Stimulated activated CD4-positive, alpha-beta T cell treated with anti-CD3 and anti-CD28 coated beads, Interleukin-2, amount 100 ng/mL, for 4 hours (primary cell): ENCODE data around the gene GSTM3.

Experiments
- DNase-seq: peaks from one replicate; pipeline ENCODE4 v3.0.0-alpha.2; 2020; ENCODE audit warnings: low read depth

GSTM3 gene

DNA sequence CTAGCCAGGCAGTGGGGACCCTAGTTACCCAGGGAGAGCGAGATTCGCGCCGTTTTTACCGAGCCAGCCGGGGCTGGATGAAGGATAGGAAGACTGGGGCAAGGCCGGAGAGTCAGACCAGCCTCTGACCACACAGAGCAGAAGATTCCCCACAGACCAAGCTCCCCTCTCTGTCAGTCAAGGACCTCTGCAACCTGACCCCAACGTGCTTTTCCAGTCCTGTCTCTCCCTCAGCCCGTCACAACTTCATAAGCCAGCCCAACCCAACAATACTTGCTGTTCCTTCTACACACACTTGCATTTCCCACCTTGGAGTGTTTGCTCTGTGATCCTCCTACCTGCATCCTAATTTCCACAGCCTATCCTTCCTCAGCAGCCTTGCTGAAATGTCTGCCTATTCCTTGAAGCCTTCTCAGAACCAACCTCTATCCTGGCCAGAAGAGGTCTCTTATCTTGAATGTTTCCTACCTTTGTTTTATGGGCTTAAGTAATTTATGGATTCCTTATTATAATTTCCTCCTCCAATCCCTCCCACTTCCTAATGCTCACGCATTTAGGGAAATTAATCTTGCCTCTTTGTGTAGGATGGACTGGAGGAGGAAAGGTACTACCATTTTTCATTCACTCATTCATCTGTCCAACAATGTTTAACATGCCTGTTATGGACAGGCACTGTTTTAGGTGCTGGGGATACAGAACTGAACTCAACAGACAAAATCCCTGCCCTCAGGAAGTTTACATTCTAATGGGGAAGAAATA is at the start of gene GSTM3:
TSS of gene GSTM3 (minus strand) at position 424 of the 759 bp plus-strand sequence. CDS start 751 bp downstream, outside the sequence.
- no peak for DNase-seq

DNA sequence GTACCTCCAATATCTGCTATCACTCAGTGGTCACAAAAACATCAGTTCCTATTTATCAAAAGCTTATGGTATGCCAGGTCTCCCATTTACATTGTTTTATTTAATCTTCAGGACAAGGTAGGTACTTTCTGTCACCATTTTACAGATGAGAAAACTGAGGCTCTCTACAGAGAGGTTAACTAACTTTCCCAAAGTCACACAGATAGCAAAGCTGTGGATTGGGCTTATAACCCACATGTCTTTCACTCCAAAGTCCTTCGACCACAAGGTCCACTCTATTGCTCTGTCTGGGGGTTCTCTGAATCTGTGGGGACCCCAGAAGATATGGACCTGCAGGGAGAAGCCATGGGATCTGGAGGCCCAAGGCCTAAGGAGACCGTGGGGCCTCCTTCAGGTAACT is 49.5 kb upstream of the GSTM3 start:
- no peak for DNase-seq

DNA sequence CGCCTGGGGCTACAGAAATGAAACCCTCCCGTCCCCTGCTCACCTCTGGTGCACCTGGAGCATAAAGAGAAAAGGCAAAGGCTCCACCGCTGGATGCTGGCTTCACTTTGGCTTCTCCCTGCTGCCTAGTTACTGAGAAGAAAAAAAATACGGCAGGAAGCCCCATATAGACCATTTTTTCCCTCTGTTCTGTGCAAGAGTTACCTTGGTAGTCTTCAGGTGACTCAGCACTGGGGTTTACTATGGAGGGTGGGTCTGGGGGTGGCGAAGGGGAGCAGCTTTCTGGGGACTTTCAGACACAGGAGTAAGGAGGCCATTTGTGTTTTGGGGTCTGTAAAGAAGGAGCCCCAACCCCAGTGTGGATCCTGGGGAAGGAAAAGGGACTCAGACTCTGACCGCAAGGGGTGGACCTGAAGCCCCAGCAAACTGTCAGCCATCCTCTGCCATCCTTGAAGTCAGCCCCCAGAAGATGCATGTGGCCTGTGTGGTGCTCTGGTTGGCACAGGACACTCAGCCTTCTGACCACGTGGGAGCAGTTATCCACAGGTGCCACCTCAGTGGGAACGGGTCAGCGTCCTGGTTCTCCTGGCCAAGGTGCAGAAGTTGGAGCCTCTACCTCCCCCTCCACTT is 48.8 kb upstream of the GSTM3 start:
- DNase-seq: no peak

DNA sequence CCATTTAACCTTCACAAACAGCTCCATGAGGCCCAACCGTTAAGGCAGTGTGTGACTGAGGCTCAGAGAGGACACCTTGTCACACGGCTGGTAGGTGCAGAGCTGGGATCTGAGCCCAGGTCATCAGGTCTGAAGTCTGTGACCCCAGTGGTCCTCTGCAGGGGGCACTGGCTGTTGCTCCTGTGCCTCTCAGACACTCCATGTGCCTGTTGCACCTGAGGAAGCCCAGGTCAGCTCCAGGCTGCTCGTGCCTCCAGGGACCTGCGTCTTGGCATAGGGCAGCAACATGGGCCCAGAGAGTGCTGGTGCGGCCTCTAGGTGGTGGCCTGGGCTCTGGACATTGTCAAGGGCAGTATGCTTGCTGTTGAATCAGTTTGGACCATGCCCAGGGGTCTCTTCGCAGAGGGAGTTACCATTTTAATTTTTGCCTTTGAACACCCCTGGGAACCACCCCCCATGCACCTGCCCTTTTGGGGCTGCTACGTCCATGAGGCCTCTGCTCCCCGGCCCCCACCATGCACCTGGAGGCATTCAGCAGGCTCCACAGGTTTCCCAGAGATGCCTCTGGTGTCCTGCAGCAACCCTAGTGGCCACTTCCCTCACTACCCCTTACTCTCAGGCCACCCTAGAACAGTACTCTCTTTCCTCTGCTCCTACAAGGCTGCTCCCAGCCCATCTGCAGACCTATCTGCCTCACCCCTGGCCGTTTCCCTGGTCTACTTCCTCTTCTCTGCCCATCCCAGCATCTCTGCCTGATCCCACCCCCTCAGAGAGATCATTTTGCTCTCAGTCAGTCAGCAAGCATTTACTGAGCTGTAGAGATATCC is 48.1 kb upstream of the GSTM3 start:
- no peak for DNase-seq

DNA sequence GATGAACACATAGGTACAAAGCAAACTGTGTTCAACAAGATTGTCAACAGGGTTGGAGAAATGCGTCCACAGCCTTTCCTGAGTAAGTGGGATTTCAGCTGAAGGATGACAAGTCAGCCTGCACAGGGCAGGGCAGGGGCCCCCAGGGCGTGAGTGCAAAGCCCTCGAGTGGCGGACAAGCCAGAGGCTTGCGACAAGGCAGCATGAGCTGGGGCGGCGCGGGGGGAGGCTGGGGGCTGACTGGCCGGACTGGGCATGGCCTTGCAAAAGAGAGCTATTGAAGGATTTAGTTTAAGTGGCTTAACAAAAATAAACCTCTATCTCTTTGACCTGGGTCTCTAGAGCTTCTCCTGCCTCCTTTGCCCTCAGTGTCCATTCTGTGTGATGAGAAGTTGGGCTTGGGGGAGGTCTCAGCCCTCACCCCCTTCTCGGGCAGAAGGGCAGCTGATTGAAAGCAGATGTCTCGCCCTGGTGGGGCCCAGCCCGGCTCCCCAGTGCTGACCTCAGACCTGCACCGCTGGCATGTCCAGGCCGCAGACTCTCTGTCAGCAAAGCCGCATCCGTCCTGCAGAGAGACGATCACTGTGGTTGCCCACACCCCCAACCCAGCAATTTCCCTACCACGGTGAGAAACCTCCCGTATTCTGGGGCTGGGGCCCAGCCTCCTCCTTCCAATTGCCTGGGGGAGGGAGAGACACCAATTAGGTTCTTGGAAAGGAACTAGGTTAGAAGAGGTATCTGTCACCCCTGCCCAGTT is 47.2 kb upstream of the GSTM3 start:
- DNase-seq: no peak

DNA sequence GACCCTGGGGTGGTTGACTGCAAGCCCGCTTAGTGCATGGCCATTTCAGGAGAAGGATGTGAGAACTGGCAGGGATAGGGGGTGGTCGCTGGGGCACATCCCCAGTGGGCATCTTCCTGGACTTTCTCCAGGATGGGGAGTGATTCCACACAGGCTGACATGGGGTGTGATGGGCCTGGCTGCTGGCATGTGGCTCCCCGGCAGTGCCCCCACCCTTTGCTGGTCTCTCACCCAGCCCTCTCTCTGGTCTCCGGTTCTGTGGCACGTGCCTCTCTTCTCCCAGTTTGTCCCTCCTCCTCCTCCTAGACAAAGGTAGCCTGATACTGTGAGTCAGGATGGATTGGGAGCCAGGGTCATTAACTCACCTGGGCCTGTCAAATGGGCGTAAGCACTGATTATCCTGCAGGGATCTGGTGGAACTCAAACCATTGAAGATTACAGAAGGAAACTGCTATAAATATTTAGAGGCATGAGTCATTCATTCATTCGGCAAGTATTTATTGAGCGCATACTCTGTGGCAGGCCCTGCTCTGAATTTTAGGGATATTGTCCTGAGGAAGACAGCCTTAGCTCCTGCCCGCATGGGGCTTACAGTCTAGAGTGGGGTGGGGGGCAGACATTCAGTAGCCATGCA is 46.5 kb upstream of the GSTM3 start:
- no peak for DNase-seq

DNA sequence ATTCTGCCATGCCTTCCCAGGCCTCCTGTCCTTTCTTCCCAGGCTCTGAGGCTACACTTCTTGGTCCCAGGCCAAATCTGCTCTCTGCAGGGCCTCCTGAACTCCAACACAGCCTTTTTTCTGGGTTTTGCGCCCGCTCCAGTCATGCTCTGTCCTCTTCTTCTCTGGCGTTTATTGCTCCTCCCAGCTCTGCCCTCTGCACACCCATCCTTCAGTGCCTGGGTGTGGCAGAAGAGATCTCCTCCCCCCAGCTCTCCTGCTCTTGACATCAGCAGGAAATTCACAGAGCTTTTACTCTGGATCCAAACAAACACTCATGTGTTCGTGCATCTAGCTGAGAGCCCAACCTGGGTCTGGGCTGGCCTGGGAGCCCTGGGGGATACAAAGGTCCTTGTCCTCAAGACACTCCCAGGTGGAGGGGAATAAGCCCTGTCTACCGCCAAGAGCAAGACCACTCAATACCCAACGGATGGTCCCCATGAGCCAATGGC is 45.7 kb upstream of the GSTM3 start:
- DNase-seq: no peak

DNA sequence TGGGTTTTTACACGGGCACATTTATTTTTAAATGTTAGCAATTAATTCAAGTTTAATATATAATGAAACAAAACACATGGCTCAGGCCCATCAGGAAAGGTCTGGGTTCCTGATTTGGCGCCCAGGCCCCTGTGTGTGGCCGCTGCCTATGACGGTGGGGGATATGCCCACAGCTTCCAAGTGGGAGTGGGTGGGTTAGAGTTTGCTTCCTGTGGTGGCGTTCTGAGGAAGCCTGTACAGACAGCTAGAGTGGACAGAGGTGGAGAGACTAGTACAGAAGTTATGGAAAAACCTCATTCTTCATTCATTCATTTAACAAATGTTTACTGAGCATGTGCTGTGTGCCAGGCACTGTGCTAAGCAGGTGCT is 45.3 kb upstream of the GSTM3 start:
- no peak for DNase-seq

DNA sequence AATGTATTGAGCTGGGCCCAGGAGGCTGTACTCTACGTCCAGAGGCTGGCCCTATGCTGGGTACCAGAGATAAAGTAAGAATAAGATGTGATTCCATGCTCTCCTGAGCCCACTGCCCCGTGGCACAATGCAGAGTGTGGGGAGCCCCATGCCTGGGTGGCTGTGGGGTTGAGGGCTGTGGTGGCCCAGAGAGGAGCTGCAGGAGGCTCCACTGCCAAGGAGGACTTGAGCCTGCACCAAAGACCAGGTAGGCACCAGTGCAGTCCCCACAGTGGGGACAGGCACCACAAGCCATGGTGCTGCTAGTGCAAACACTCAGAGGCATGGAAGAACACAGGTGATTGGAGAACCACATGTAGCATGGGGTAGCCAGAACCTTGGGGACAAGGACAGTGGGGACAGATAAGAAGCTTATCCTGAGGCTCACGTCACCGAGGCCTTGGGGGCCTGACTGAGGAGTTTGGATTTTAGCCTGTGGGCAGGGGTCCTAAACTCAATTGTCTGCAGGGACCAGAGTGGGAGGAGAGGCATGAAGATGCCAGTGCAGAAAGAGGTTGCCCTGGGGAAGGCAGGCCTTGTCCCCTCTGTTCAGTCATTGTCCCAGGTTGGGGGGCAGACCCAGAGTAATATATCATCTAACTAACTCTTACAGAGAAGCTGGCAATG is 44.7 kb upstream of the GSTM3 start:
- no peak for DNase-seq

DNA sequence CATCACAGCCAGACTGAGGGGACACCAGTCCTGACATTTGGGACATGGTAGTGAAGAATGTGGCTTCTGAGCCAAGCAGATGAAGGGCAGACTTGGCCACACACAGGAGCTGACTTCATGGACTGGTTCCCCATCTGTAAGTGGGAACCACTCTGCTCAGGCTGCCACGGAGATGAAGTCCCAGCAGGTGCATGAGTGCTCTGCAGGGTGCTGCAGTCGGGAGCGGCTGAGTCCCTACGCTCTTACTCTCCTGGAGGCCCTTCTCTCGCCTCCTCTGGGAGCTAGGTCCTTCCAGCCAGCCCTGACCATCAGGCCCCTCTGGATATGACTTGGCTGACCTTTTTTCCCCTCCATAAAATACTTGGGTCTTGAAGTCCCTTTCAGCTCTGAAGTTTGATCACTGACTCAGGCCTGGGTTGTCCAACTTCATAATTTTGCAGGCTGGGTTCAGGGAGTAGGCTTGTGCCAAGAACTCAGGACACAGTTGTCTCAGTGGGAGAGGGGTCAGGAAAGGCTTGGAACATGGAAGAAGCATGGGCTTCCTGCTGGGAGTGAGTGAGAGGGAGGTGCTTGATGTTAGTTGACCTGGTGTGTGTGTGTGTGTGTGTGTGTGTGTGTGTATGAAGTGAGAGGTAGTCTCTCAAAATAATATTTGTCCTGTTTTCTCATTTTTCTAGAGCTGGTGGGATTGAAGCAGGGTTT is 43.9 kb upstream of the GSTM3 start:
- DNase-seq: no peak

DNA sequence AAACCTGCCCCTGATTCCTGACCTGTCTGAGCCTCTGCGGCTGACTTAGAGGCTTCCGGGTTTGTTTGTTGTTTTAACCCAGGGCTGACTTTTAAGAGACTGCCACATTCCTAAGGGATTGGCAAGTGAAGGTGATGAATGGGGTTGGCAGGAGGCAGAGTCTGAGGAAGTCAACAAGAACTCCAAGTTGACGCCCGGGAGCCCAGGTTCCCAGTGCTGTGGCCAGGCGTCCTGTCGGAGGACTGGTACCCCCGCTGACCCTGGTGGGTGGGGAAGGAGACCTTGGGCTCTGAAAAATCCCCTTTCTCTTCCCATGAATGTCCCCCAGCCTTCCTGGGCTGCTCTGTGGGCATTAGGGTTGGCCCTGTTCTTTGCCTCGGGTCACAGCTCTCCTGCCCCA is 42.6 kb upstream of the GSTM3 start:
- DNase-seq: no peak

DNA sequence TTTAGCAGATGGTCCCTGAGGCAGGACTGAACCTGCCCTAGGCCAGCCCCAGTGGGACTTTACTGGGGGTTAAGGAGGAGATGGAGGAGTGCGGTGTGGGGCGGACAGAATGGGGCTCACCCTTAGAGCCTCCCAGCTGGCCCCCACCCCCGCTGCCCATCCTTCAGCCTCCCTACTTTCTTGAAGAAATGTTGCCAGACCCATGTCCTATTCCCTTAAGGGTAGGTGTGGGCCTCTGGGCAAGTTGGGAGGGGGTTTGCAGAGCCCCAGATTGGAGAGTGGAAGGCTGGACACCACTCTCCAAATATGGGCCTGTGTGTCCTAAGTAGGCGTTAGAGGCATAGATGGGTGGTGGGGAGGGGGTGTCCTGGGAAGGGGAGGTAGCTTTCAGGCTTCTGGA is 42.1 kb upstream of the GSTM3 start:
- DNase-seq: no peak

DNA sequence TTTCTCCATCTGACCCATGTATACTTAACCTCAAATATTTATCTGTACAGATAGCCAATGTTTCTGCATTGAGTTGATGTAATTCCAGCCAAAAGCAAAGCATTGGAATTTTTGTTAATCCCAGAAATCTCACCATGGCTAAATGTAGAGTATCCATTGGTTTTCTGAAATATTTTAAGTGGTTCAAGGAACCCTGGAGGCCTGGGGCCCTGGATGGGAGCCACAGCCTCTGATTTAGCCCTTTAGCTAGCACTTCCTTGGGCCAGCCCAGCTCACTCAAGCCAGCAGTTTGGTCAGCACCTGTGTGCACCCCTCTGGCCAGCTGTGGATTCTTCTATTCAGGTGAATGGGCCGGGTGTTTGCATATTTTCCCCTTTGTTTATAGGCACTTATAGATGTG is 41.7 kb upstream of the GSTM3 start:
- no peak for DNase-seq

DNA sequence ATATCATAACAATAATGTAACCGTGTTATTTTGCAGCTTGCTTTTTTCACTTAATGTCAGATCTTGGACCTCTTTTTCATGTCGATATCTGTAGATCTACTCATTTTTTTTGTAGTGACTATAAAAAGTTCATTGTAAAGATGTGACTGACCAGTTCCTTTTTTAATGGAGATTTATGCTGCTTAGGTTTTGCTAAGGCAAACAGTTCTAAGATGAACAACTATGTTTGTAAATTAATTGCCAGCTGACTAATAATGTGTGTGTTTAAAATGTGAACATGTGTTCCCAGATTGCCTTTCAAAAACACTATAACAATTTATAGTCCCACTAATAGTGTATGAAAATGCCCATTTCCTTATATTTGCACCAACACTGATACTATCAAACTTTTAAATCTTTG is 41.0 kb upstream of the GSTM3 start:
- no peak for DNase-seq

DNA sequence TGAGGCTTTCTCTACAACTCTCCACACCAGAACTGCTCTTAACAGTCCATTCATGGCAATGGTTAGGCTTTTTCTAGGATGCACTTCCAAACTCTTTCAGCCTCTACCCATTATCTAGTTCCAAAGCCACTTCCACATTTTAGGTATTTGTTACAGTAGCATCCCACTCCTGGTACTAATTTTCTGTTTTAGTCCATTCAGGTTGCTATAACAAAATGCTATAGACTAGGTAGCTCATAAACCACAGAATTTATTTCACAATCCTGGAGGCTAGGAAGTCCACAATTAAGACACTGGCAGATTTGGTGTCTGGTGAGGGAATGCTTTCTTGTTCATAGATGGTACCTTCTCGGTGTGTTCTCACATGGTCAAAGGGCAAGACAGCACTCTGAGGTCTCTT is 40.1 kb upstream of the GSTM3 start:
- no peak for DNase-seq

DNA sequence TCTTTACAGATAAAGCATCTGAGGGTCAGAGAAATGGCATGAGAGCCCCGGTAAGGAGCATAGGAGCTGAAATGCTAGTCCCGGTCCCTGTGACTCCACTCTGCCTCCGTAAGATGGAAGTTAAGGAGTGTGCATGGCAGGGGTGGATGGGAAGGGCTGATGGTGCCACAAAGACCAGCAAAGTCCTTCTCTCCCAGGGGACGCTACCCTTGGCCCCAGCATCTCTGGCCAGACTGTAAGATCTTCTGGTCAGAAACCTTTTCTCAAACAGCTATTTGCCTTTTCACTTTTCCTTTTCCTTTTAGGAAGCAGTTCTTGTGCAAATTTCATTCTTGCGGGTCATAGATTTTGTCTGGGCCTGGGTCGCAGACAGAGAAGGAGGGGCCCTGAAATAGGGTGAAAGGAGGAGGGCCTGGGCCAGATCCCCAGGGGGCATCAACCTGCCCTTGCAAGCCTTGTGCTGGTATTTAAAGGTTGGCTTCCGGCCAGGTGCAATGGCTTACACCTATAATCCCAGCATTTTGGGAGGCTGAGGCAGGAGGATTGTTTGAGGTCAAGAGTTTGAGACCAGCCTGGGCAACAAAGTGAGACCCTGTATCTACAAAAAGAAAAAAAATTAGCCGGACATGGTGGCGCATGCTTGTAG is 37.3 kb upstream of the GSTM3 start:
- no peak for DNase-seq

DNA sequence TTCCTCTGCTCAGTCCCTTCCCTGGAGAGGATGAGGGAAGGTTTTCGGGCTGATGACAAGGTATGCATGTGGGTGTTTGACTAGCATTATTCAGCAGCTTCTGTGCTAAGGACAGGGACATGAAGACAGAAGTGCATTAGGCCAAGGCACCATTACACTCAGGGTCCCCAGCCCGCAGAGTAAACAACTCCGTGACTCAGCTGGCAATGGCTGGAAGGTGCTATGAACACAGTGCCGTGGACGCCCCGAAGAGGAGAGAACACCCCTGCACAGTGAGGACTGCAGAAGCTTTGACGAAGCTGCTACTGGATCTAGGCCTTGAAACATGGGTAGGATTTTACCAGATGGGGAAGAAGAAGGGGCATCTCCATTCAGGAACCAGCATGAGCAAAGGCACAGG is 36.6 kb upstream of the GSTM3 start:
- DNase-seq: no peak

DNA sequence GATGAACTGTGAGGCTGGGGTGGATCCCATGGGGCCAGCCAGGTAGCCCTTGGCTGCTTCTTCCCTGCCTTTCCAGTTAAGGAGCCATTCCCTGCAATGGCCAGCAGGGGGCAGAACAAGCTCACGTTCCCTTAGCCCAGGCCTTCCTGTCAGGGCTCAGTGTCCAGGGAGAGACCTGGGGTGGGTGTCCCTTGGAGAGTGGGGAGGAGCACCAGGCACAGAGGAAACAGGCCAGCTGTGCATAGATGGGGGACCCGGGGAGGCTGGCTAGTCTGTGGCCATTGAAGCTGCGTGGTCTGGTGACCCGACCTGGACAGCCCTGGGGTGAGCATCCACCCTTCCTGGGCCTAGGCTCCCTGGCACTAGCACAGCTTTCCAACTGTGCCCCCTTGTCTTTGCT is 36.1 kb upstream of the GSTM3 start:
- DNase-seq: peak; percentile 52

DNA sequence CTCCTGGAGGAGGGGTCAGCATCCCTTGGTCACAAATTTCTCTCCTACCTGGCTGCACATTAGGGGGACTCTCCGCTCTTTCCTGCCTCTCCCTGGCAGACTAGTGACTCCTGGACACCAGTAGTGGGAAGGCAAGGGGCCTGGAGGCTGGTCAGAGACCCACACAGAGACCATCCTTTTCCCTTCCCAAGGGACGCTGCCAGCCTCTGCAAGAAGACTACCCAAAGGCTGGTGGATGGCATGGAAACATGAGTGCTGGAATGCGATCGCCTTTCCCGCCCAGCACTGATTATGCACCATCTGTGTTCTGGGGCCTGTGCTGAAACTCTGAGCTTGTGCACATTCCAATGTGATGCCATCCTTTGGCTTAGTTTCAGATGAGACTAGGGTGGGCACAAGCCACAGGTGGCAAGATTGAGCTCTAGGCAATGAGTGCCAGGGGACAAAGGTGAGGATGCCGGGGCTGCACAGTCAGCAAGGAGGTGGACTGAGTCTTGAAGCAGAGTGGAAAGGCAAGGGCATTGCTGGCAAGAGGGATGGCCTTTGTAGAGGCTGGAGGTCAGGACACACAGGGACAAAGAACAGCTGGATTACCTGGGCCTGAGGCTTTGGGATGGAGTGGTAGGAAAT is 35.5 kb upstream of the GSTM3 start:
- DNase-seq: no peak

DNA sequence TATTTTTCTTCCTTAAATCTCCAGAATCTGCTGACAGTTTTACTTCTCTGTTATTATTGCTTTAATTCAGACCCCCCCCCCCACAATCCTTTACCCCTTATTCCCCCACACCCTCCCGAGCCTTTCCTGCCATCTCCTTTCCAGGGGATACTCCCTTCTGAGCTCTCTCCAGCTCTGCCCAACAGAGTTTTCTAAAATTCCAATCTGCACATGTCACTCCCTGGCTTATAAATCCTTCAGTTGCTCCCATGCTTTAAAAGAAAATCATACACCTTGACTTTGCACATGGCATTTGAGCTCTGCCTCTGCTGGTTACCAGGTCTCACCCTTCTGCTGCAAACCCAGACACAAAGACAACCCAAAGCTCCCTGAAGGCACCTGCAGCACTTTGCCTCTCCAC is 34.6 kb upstream of the GSTM3 start:
- DNase-seq: no peak
